Fibroblast of lung (primary cell): ENCODE measurements around the gene MYBL2.

ENCODE experiments used
- EZH2 ChIP-seq: IDR thresholded peaks from 2 replicates; pipeline ENCODE4 v1.5.1; 2012; ENCODE audit warnings: low read length, control low read depth, mild to moderate bottlenecking; ENCODE audit errors: missing control alignments
- TF ChIP-seq, protein P1 (sequence below), 2 donors: IDR thresholded peaks in 1 of 2; conservative IDR thresholded peaks in 1 of 2; 1 replicate in 1 of 2; 2 replicates in 1 of 2; pipeline ENCODE4 v1.5.1; 2011 to 2012; ENCODE audit warnings: low read length in 2 of 2, control low read depth in 1 of 2, inconsistent platforms in 1 of 2, low read depth in 1 of 2, mild to moderate bottlenecking in 1 of 2

DNA sequence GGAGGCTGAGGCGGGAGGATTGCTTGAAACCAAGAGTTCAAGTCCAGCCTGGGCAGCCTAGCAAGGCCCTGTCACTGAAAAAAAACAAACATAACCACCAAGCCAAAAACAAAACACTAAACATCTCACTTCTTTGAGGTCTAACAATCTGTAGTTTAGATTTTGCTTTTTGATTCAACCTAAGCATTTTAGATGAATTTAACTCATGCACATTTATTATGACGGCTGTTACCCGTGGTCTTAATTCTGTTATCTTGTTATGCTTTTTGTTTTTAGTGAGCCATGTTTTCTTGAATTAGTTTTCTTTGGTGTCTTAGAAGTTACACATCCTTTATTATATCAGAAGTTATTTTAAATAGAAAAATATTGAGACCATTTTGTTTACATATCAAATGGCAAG, 73.7 kb downstream of the MYBL2 start:
- TF ChIP-seq, protein P1, sequence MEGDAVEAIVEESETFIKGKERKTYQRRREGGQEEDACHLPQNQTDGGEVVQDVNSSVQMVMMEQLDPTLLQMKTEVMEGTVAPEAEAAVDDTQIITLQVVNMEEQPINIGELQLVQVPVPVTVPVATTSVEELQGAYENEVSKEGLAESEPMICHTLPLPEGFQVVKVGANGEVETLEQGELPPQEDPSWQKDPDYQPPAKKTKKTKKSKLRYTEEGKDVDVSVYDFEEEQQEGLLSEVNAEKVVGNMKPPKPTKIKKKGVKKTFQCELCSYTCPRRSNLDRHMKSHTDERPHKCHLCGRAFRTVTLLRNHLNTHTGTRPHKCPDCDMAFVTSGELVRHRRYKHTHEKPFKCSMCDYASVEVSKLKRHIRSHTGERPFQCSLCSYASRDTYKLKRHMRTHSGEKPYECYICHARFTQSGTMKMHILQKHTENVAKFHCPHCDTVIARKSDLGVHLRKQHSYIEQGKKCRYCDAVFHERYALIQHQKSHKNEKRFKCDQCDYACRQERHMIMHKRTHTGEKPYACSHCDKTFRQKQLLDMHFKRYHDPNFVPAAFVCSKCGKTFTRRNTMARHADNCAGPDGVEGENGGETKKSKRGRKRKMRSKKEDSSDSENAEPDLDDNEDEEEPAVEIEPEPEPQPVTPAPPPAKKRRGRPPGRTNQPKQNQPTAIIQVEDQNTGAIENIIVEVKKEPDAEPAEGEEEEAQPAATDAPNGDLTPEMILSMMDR (conservative IDR thresholded peaks at IDR 0.05 in 1 of 2, IDR thresholded peaks at IDR 0.05 in 1 of 2; ENCODE audit: low read depth in 1 of 2, low read length in 2 of 2): no peak
- no peak for TF ChIP-seq EZH2
